ENCODE results near the gene GOLGA7B. TPM values are rescaled to one million over a fixed set of nuclear protein-coding genes. Genes with fewer than 3 reads are reported as not detected.

The GOLGA7B gene
- 3.1 to 4.7 TPM (median 4.1 TPM) in 5 replicates for total RNA-seq (2022; extraction: Qiagen RNA extraction; ENCODE audit: low read depth)

GRCh38 chr10:97849687-97850402 lies at the start of gene GOLGA7B:
Gene GOLGA7B, plus strand, starts transcription at chr10:97849843. Its CDS starts 461 bp downstream, at chr10:97850304.

Other genes with a start within 250 kb of the GOLGA7B start
- 6.7 to 8.4 TPM (median 7.9 TPM) in 5 replicates for gene MORN4, start 216.3 kb upstream of the GOLGA7B start, total RNA-seq (2022; extraction: Qiagen RNA extraction; ENCODE audit: low read depth)
- gene PI4K2A, start 209.2 kb upstream of the GOLGA7B start, total RNA-seq (2022; extraction: Qiagen RNA extraction; ENCODE audit: low read depth), result 20.2 to 23.4 TPM (median 22.6 TPM) in 5 replicates
- 86.3 to 139 TPM (median 117 TPM) in 5 replicates for gene AVPI1, start 162.6 kb upstream of the GOLGA7B start, total RNA-seq (2022; extraction: Qiagen RNA extraction; ENCODE audit: low read depth)
- 43.7 to 55.5 TPM (median 52.8 TPM) in 5 replicates for gene MARVELD1, start 136.1 kb upstream of the GOLGA7B start, total RNA-seq (2022; extraction: Qiagen RNA extraction; ENCODE audit: low read depth)
- gene ZFYVE27, start 112.7 kb upstream of the GOLGA7B start, total RNA-seq (2022; extraction: Qiagen RNA extraction; ENCODE audit: low read depth), result 19.6 to 26.0 TPM (median 24.9 TPM) in 5 replicates
- 1.8 to 2.5 TPM (median 2.1 TPM) in 5 replicates for gene SFRP5, start 77.8 kb upstream of the GOLGA7B start, total RNA-seq (2022; extraction: Qiagen RNA extraction; ENCODE audit: low read depth)
- 0.74 to 2.0 TPM (median 1.3 TPM) in 5 replicates for gene CRTAC1, start 180.8 kb downstream of the GOLGA7B start, total RNA-seq (2022; extraction: Qiagen RNA extraction; ENCODE audit: low read depth)